ENCODE measurements around the gene FCMR.

- TF ChIP-seq EZH2 (IDR thresholded peaks at IDR 0.05; ENCODE audit: low read depth, unreplicated experiment) (no peak), EZH2phosphoT487 (IDR thresholded peaks at IDR 0.05; ENCODE audit: unreplicated experiment) (no peak), CTCF (conservative IDR thresholded peaks at IDR 0.05; ENCODE audit: low read depth in 2 of 2) (peak; percentile 82 to 93), CREB1 (CRISPR knock-in tag; IDR thresholded peaks at IDR 0.05; ENCODE audit: low read depth) (no peak), ZNF331 (CRISPR knock-in tag; IDR thresholded peaks at IDR 0.05; ENCODE audit: low read depth) (no peak), POLR2AphosphoS5 (IDR thresholded peaks at IDR 0.05; ENCODE audit: low read depth) (no peak), JUNB (IDR thresholded peaks at IDR 0.05; ENCODE audit: unreplicated experiment) (no peak), NANOG (IDR thresholded peaks at IDR 0.05; ENCODE audit: borderline replicate concordance) (no peak), STAT1 (IDR thresholded peaks at IDR 0.05; ENCODE audit: unreplicated experiment) (no peak), ZNF114 (CRISPR knock-in tag; IDR thresholded peaks at IDR 0.05) (no peak)
- TF ChIP-seq, protein P1, sequence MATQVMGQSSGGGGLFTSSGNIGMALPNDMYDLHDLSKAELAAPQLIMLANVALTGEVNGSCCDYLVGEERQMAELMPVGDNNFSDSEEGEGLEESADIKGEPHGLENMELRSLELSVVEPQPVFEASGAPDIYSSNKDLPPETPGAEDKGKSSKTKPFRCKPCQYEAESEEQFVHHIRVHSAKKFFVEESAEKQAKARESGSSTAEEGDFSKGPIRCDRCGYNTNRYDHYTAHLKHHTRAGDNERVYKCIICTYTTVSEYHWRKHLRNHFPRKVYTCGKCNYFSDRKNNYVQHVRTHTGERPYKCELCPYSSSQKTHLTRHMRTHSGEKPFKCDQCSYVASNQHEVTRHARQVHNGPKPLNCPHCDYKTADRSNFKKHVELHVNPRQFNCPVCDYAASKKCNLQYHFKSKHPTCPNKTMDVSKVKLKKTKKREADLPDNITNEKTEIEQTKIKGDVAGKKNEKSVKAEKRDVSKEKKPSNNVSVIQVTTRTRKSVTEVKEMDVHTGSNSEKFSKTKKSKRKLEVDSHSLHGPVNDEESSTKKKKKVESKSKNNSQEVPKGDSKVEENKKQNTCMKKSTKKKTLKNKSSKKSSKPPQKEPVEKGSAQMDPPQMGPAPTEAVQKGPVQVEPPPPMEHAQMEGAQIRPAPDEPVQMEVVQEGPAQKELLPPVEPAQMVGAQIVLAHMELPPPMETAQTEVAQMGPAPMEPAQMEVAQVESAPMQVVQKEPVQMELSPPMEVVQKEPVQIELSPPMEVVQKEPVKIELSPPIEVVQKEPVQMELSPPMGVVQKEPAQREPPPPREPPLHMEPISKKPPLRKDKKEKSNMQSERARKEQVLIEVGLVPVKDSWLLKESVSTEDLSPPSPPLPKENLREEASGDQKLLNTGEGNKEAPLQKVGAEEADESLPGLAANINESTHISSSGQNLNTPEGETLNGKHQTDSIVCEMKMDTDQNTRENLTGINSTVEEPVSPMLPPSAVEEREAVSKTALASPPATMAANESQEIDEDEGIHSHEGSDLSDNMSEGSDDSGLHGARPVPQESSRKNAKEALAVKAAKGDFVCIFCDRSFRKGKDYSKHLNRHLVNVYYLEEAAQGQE (IDR thresholded peaks at IDR 0.05; ENCODE audit: unreplicated experiment) = no peak
- TF ChIP-seq, protein P2, sequence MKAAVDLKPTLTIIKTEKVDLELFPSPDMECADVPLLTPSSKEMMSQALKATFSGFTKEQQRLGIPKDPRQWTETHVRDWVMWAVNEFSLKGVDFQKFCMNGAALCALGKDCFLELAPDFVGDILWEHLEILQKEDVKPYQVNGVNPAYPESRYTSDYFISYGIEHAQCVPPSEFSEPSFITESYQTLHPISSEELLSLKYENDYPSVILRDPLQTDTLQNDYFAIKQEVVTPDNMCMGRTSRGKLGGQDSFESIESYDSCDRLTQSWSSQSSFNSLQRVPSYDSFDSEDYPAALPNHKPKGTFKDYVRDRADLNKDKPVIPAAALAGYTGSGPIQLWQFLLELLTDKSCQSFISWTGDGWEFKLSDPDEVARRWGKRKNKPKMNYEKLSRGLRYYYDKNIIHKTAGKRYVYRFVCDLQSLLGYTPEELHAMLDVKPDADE (IDR thresholded peaks at IDR 0.05) = no peak
- TF ChIP-seq, protein P3, sequence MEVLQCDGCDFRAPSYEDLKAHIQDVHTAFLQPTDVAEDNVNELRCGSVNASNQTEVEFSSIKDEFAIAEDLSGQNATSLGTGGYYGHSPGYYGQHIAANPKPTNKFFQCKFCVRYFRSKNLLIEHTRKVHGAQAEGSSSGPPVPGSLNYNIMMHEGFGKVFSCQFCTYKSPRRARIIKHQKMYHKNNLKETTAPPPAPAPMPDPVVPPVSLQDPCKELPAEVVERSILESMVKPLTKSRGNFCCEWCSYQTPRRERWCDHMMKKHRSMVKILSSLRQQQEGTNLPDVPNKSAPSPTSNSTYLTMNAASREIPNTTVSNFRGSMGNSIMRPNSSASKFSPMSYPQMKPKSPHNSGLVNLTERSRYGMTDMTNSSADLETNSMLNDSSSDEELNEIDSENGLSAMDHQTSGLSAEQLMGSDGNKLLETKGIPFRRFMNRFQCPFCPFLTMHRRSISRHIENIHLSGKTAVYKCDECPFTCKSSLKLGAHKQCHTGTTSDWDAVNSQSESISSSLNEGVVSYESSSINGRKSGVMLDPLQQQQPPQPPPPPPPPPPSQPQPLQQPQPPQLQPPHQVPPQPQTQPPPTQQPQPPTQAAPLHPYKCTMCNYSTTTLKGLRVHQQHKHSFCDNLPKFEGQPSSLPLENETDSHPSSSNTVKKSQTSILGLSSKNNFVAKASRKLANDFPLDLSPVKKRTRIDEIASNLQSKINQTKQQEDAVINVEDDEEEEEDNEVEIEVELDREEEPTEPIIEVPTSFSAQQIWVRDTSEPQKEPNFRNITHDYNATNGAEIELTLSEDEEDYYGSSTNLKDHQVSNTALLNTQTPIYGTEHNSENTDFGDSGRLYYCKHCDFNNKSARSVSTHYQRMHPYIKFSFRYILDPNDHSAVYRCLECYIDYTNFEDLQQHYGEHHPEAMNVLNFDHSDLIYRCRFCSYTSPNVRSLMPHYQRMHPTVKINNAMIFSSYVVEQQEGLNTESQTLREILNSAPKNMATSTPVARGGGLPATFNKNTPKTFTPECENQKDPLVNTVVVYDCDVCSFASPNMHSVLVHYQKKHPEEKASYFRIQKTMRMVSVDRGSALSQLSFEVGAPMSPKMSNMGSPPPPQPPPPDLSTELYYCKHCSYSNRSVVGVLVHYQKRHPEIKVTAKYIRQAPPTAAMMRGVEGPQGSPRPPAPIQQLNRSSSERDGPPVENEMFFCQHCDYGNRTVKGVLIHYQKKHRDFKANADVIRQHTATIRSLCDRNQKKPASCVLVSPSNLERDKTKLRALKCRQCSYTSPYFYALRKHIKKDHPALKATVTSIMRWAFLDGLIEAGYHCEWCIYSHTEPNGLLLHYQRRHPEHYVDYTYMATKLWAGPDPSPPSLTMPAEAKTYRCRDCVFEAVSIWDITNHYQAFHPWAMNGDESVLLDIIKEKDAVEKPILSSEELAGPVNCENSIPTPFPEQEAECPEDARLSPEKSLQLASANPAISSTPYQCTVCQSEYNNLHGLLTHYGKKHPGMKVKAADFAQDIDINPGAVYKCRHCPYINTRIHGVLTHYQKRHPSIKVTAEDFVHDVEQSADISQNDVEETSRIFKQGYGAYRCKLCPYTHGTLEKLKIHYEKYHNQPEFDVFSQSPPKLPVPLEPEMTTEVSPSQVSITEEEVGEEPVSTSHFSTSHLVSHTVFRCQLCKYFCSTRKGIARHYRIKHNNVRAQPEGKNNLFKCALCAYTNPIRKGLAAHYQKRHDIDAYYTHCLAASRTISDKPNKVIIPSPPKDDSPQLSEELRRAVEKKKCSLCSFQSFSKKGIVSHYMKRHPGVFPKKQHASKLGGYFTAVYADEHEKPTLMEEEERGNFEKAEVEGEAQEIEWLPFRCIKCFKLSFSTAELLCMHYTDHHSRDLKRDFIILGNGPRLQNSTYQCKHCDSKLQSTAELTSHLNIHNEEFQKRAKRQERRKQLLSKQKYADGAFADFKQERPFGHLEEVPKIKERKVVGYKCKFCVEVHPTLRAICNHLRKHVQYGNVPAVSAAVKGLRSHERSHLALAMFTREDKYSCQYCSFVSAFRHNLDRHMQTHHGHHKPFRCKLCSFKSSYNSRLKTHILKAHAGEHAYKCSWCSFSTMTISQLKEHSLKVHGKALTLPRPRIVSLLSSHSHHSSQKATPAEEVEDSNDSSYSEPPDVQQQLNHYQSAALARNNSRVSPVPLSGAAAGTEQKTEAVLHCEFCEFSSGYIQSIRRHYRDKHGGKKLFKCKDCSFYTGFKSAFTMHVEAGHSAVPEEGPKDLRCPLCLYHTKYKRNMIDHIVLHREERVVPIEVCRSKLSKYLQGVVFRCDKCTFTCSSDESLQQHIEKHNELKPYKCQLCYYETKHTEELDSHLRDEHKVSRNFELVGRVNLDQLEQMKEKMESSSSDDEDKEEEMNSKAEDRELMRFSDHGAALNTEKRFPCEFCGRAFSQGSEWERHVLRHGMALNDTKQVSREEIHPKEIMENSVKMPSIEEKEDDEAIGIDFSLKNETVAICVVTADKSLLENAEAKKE (CRISPR knock-in tag; IDR thresholded peaks at IDR 0.05) = 0 out of 2 replicates have a peak, but pooled peaks have one; percentile 36
These were observed 13.8 kb upstream of the FCMR start for GRCh38 chr1:206935491-206936067.
